Activated naive CD4-positive, alpha-beta T cell treated with anti-CD3 and anti-CD28 coated beads, Interleukin-2, amount 50 U/mL, for 24 hours (primary cell): Measurements from ENCODE around the gene NUDT3.
A peak's percentile ranks its signal among the peaks of the same experiment; 100 is the strongest.
"Not testable (repeated sequence)": the region's sequence is repeated elsewhere in the genome, so short reads cannot be mapped to it uniquely, and the experiment has no call there.

Source experiments
- H3K27ac Mint-ChIP-seq: one replicate; pipeline ENCODE4 v1.8.0; 2021; ENCODE audit warnings: mild to moderate bottlenecking, mixed read lengths
- H3K27me3 Mint-ChIP-seq: one replicate; pipeline ENCODE4 v1.8.0; 2021; ENCODE audit warnings: mixed read lengths
- H3K36me3 Mint-ChIP-seq: one replicate; pipeline ENCODE4 v1.8.0; 2021; ENCODE audit warnings: mixed read lengths
- H3K4me1 Mint-ChIP-seq: one replicate; pipeline ENCODE4 v1.8.0; 2021; ENCODE audit warnings: mixed read lengths
- H3K4me3 Mint-ChIP-seq: one replicate; pipeline ENCODE4 v1.8.0; 2021; ENCODE audit warnings: mild to moderate bottlenecking, mixed read lengths
- H3K9me3 Mint-ChIP-seq: one replicate; pipeline ENCODE4 v1.8.0; 2021; ENCODE audit warnings: mixed read lengths

The NUDT3 gene

DNA sequence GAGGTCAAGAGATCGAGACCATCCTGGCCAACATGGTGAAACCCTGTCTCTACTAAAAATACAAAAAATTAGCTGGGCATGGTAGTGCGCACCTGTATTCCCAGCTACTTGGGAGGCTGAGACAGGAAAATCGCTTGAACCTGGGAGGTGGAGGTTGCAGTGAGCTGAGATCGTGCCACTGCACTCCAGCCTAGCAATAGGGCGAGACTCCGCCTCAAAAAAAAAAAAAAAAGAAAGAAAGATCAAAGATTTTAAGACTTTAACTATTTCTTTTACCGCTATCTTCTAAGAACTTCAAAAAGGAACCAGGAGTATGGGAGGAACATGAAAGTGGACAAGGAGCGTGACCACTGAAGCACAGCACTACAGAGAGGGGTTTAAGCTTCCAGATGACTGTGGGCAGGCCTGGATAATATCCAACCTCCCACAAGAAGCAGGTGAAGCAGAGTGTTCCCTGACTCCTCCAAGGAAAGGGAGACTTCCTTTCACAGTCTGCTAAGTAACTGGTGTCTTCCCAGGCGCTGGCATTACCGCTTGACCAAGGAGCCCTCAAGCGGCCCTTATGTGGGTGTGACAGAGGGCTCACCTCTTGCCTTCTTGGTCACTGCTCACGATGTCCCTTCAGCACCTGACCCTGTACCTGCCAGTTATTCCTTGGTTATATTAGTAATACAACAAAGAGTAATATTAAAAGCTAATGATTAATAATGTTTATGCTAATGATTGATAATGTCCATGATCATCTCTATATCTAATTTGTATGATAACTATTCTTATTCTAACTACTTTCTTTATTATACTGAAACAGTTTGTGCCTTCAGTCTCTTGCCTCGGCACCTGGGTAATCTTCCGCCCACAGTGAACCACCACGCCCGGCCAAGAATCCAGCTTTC is 64.9 kb downstream of the NUDT3 start:
- not testable (repeated sequence) for H3K36me3 Mint-ChIP-seq, H3K27me3 Mint-ChIP-seq, H3K27ac Mint-ChIP-seq, H3K9me3 Mint-ChIP-seq, H3K4me3 Mint-ChIP-seq
- peaks cover 11% of the 10 kb centered on the region for H3K4me1 Mint-ChIP-seq

DNA sequence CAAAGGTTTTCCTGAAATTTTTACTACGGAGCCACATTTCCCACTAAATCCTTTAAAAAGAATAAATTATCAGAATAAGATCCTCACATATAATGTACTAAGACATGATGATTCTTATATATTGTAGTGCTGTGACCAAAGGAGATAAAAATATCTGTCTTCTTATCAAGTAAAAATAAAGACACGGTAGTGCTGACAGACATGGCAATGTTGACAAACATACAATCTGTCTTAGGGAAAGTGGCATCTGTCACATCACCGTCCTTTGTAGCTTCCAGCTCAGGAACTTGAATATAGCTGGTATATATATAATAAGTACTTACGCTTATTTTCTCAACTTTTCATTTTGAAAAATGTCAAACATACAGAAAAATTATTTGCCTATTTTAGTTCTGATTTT is 66.8 kb downstream of the NUDT3 start:
- no peak overlapping the region for H3K27ac Mint-ChIP-seq
- H3K36me3 Mint-ChIP-seq: peaks cover 10% of the 10 kb centered on the region
- H3K4me3 Mint-ChIP-seq: no peak overlapping the region
- H3K9me3 Mint-ChIP-seq: no peaks in the 10 kb centered on the region
- H3K27me3 Mint-ChIP-seq: no peaks in the 10 kb centered on the region
- H3K4me1 Mint-ChIP-seq: peaks cover 8% of the 10 kb centered on the region

DNA sequence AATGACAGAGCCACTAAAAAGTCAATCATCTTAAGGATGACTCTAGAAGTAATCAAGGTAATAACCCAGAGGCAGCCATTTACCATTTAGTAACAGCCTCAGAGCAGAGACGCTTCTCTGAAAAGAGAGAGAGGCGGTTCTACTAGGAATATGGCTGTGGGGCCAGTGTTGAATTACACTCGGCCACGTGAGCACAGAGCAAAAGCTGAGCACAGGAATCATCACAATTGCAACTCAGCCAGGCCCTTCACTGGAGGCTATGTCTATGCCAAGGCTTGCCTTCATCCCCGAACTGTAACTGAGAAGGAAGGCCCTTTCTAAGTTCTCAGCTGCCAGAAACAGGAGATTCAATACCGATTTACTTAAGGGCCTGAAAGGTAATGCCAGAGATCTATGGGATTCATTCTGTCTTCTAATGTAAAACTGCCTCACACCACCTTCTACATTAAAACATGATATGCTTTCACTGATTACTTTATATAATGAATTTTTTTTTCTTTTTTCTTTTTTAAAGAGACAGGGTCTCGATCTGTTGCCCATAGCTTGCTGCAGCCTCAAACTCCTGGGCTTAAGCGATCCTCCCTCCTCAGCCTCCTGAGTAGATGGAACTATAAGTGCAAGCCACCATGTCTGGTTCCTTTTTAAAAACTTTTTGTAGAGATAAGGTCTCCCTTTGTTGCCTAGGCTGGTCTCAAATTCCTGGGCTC is 67.6 kb downstream of the NUDT3 start:
- no peak overlapping the region for H3K4me3 Mint-ChIP-seq
- peaks cover 9% of the 10 kb centered on the region for H3K36me3 Mint-ChIP-seq
- H3K9me3 Mint-ChIP-seq: no peaks in the 10 kb centered on the region
- peaks cover 9% of the 10 kb centered on the region for H3K4me1 Mint-ChIP-seq
- no peak overlapping the region for H3K27ac Mint-ChIP-seq
- H3K27me3 Mint-ChIP-seq: no peaks in the 10 kb centered on the region

DNA sequence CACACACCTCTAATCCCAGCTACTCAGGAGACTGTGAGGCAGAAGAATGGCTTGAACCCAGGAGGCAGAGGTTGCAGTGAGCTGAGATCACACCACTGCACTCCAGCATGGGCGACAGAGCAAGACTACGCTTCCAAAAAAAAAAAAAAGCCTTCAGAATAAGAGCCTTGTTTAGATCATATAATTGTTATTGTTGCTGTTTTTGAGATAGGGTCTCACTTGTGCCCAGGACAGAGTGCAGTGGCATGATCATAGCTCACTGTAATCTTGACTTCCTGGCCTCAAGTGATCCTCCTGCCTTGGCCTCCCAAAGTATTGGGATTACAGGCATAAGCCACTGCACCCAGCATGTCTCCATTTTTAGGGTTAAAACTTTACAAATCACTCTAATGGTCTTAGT is 68.2 kb downstream of the NUDT3 start:
- not testable (repeated sequence) for H3K27me3 Mint-ChIP-seq, H3K4me3 Mint-ChIP-seq, H3K27ac Mint-ChIP-seq, H3K36me3 Mint-ChIP-seq, H3K9me3 Mint-ChIP-seq
- H3K4me1 Mint-ChIP-seq: peaks cover 16% of the 10 kb centered on the region

DNA sequence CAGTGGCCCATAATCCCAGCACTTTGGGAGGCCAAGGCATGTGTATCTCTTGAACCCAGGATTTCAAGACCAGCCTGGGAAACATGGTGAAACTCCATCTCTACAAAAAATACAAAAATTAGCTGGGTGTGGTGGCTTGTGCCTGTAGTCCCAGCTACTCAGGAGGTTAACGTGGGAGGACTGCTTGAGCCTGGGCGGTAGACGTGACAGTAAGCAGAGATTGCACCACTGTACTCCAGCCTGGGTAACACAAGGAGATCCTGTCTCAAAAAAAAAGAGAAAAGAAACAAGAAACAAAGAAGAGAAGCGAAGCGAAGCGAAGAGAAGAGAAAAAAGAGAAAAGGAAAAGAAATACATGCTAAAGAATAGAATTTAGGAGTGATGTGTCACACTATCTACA is 69.2 kb downstream of the NUDT3 start:
- H3K4me1 Mint-ChIP-seq: peaks cover 21% of the 10 kb centered on the region
- no peak overlapping the region for H3K27ac Mint-ChIP-seq
- peaks cover 10% of the 10 kb centered on the region for H3K36me3 Mint-ChIP-seq
- H3K9me3 Mint-ChIP-seq: no peaks in the 10 kb centered on the region
- H3K27me3 Mint-ChIP-seq: no peaks in the 10 kb centered on the region
- H3K4me3 Mint-ChIP-seq: no peak overlapping the region

DNA sequence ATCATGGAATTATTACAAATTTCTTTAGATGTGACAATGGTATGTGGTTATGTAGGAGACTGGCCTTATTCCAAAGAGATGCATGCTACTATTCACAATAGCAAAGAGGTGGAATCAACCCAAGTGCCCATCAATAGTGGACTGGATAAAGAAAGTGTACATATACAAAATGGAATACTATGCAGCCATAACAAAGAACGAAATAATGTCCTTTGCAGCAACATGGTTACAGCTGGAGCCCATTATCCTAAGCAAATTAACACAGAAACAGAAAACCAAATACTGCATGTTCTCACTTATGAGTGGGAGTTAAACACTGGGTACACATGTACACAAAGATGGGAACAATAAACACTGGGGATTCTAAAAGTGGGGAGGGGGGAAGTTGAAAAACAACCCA is 69.7 kb downstream of the NUDT3 start:
- H3K36me3 Mint-ChIP-seq: peaks cover 10% of the 10 kb centered on the region
- no peaks in the 10 kb centered on the region for H3K9me3 Mint-ChIP-seq
- H3K4me3 Mint-ChIP-seq: no peak overlapping the region
- peaks cover 23% of the 10 kb centered on the region for H3K4me1 Mint-ChIP-seq
- H3K27me3 Mint-ChIP-seq: no peaks in the 10 kb centered on the region
- H3K27ac Mint-ChIP-seq: no peak overlapping the region

DNA sequence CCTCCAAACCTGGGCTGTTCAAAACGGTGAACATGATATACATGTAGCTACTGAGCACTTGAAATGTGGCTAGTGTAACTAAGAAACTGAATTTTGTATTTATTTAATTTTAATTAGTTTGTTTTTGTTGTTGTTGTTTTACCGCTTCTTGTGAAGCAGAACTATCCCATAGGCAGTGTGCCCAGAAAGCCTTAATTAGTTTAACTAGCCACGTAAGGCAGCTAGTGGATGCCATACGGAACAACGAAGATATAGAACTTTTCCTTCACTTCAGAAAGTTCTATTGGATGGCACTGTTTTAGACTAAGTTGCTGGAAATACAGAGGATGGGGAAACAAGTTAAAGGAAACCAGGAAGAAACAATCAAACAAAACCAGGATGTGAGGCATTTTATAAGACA is 70.6 kb downstream of the NUDT3 start:
- Mint-ChIP-seq H3K27ac (no peak overlapping the region), H3K4me1 (peaks cover 32% of the 10 kb centered on the region), H3K4me3 (no peak overlapping the region), H3K27me3 (no peaks in the 10 kb centered on the region), H3K9me3 (no peaks in the 10 kb centered on the region), H3K36me3 (peaks cover 10% of the 10 kb centered on the region)

DNA sequence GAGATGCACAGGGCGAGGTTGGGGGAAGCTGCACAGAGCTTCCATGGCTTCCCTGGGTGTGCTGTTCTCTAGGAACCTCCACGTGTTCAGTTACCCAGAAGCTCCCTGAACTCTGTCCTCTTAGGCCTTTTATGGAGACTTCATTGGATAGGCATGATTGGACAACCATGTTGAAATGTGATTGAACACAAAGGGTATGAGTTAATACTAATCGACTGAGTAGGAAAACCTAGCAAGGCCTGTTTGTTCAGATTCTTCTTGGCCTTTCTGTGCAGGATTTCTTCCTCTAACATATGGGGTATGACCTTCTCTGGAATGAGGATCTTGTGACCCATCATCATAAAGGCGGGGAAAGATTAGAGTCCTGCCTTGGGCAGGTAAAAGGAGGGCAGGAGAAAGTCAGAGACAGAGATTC is 73.0 kb downstream of the NUDT3 start:
- peak overlapping the region; percentile 12 for H3K27ac Mint-ChIP-seq

DNA sequence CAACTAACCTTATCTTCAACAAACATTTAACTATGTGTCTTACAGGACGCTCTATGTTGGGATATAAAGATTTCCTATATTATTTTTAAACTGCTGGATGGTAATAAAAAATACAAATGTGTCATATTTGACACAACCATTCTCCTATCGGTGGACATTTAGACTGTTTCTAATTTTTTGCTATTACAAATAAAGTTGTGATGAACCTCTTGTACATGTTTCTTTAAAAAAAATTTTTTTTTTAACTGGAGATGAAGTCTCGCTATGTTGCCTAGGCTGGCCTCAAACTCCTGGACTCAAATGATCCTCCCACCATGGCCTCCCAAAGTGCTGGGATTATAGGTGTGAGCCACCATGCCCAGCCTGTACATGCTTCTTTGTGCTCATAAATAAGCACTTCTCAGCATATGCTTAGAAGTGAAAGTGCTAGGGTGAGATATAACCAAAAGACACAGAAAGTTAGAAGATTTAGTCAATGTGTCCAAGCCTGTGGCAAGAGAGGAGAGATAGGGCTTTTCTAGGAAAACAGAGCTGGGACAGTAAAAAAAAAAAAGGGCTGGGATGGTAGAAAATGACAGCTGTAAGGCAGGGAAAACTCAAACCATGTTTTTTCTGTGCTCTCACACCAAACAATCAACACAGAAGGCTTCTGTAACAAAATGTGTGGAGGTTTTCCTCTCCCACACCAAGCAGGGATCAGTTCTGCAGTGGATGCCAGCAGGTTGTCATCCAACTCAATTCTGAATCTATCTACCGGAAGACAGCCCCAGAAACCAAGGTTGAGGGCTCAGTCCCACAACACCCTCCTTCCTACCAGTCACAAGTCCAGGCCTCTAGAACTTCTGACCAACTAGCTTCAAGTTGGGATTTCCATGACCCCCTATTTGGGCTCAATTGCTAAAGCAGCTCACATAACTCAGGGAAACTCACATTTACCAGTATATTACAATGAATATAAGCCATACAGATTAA is 73.7 kb downstream of the NUDT3 start:
- Mint-ChIP-seq H3K36me3 (peaks cover 8% of the 10 kb centered on the region), H3K27me3 (no peaks in the 10 kb centered on the region), H3K27ac (peak overlapping the region; percentile 76), H3K4me1 (peaks cover 54% of the 10 kb centered on the region), H3K4me3 (no peak overlapping the region), H3K9me3 (no peaks in the 10 kb centered on the region)

More for the DNA sequence above, 73.0 kb downstream of the NUDT3 start:
- Mint-ChIP-seq H3K4me3 (no peak overlapping the region), H3K4me1 (peaks cover 54% of the 10 kb centered on the region), H3K27me3 (no peaks in the 10 kb centered on the region), H3K36me3 (peaks cover 8% of the 10 kb centered on the region), H3K9me3 (no peaks in the 10 kb centered on the region)

DNA sequence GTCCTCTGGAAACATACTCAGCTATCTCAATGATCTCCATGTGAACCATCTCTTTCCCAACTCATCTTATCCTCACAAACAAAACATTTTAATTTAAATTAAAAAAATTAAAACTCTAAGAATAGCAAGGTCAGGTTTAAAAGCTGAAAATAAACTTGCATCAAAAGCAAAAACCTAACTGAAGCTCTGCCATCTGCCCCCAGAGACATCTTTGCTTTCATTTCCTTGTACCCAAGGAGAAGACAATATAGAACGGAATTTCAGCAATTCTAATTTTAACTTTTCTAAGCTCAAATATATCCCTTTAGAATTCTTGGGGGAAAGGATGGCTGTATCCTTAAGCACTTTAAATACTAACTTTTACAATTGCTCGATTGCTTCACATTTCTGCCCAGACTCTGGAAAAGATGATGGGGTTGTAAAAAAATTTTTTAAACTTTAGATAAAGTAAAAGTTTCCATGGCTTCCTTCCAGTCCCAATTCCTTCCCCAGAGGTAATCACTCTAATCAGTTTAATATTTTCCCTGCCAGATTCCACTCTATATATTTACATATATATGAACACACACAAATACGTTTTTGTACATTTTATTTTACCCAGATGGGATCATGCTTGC is 74.5 kb downstream of the NUDT3 start:
- Mint-ChIP-seq H3K27ac (peak overlapping the region; percentile 73), H3K4me3 (no peak overlapping the region), H3K27me3 (no peaks in the 10 kb centered on the region), H3K9me3 (no peaks in the 10 kb centered on the region), H3K36me3 (peaks cover 8% of the 10 kb centered on the region), H3K4me1 (peaks cover 59% of the 10 kb centered on the region)

DNA sequence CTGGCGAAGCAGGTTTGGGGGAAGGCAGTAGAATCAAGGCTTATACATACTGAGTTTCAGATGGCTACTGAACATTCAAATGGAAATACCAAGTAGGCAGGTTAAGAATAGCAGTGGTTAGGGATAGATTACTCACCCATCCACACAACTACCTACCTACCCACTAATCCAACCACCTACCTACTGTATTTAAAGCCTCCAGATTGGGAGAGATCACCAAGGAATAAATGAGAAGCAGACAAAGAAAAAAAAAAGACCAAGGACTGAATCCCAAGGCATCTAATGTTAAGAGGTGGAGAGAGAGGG is 75.3 kb downstream of the NUDT3 start:
- Mint-ChIP-seq H3K36me3 (peaks cover 2% of the 10 kb centered on the region), H3K27ac (peak overlapping the region; percentile 56), H3K4me3 (no peak overlapping the region), H3K4me1 (peaks cover 60% of the 10 kb centered on the region), H3K27me3 (no peaks in the 10 kb centered on the region), H3K9me3 (no peaks in the 10 kb centered on the region)

DNA sequence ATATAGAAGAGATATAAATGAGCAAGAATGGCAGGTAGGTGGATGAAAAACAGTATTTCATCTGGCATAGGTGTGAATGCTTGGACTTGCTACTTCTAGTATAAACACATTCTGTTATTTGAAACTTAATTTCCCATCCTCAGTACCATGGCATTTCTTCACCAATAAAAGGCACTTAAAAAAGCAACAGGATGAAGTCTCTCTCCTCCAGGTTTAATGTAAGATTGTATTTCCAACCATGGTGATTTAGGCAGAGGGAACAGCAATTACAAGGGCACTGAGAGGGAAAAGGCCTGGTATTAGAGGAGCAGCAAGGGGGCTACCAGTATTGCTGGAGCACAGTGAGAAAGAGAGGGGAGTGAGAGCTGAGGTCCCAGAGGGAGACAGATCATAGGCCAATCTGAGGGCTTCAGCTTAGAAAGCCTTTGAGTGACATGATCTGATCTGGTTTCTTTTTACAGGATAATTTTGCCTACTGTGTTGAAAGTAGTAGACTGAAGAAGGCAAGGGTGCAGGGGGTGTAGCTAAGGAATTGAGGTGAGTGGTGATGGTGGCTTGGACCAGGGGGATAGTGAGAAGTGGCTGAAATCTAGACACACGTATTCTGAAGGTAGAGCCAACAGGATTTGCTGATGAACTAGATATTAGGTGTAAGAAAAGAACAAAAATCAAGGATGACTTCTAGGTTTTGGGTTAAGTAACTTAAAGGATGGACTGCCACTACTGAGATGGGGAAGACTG is 75.9 kb downstream of the NUDT3 start:
- no peaks in the 10 kb centered on the region for H3K9me3 Mint-ChIP-seq
- H3K4me1 Mint-ChIP-seq: peaks cover 63% of the 10 kb centered on the region
- H3K27me3 Mint-ChIP-seq: no peaks in the 10 kb centered on the region
- peak overlapping the region; percentile 95 for H3K27ac Mint-ChIP-seq
- peaks cover 2% of the 10 kb centered on the region for H3K36me3 Mint-ChIP-seq
- peak overlapping the region; percentile 6 for H3K4me3 Mint-ChIP-seq

DNA sequence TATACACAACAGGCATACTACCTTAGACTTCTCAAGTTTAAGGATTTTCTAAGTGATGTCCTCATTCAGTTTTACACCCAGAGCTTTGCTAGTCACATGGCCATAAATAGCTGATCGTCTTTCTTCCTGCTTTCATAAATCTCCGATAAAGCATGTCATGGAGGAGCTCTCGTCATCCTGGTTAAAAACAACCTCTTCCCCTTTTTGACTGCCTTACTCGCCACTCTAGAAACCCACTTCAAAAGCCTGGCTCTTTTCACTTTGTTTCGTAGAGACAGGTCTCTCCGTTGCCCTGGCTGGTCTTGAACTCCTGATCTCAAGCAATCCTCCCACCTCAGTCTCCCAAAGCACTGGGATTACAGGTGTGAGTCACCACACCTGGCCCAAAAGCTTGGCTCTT is 76.7 kb downstream of the NUDT3 start:
- peaks cover 68% of the 10 kb centered on the region for H3K4me1 Mint-ChIP-seq
- peak overlapping the region; percentile 68 for H3K4me3 Mint-ChIP-seq

DNA sequence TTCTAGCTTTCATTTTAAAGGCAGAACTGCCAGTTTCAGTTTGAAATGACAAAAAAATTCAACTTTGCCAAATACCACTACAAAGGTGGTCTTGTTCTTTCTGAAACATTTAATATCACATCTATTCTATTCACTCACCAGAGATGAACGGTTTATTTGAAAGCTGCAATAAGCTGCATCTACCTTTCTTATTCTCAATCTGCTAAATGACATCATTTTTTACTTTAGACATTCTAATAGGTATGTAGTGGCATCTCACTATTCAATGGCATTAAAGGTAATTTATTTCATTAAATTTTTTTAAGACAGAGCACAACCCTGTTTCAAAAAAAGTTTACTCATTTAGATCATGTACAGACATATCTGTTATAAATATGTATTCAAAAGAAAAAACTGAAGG is 77.2 kb downstream of the NUDT3 start:
- Mint-ChIP-seq H3K27ac (no peak overlapping the region), H3K27me3 (no peaks in the 10 kb centered on the region), H3K4me3 (no peak overlapping the region), H3K36me3 (peaks cover 2% of the 10 kb centered on the region), H3K4me1 (peaks cover 71% of the 10 kb centered on the region), H3K9me3 (no peaks in the 10 kb centered on the region)

More for the DNA sequence above, 76.7 kb downstream of the NUDT3 start:
- Mint-ChIP-seq H3K36me3 (peaks cover 2% of the 10 kb centered on the region), H3K27ac (peak overlapping the region; percentile 95), H3K27me3 (no peaks in the 10 kb centered on the region), H3K9me3 (no peaks in the 10 kb centered on the region)

DNA sequence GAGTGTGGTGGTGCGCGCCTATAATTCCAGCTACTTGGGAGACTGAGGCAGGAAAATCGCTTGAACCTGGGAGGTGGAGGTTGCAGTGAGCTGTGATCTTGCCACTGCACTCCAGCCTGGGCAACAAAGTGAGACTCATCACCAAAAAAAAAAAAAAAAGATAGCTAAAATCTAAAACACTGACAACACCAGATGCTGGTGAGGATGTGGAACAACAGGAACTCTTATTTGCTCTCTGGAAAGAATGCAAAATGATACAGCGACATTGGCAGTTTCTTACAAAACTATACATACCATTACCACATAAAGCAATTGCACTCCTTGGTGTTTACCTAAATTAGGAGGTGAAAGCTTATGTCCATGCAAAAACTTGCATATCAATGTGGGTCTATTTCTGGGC is 80.2 kb downstream of the NUDT3 start:
- Mint-ChIP-seq H3K27me3 (no peaks in the 10 kb centered on the region), H3K36me3 (no peaks in the 10 kb centered on the region), H3K4me1 (peaks cover 44% of the 10 kb centered on the region), H3K9me3 (no peaks in the 10 kb centered on the region), H3K4me3 (no peak overlapping the region), H3K27ac (no peak overlapping the region)
